ENCODE measurements around the gene IMP4.
A peak's percentile ranks its signal among the peaks of the same experiment; 100 is the strongest.
"Not testable (repeated sequence)": the region's sequence is repeated elsewhere in the genome, so short reads cannot be mapped to it uniquely, and the experiment has no call there.

IMP4 gene

GRCh38 chr2:130342533-130343275, at the start of gene IMP4:
Gene IMP4 (plus strand): TSS chr2:130342897. CDS start chr2:130342933, 36 bp downstream.
- peak; percentile 95 to 99 (median 97) for DNase-seq

DNA sequence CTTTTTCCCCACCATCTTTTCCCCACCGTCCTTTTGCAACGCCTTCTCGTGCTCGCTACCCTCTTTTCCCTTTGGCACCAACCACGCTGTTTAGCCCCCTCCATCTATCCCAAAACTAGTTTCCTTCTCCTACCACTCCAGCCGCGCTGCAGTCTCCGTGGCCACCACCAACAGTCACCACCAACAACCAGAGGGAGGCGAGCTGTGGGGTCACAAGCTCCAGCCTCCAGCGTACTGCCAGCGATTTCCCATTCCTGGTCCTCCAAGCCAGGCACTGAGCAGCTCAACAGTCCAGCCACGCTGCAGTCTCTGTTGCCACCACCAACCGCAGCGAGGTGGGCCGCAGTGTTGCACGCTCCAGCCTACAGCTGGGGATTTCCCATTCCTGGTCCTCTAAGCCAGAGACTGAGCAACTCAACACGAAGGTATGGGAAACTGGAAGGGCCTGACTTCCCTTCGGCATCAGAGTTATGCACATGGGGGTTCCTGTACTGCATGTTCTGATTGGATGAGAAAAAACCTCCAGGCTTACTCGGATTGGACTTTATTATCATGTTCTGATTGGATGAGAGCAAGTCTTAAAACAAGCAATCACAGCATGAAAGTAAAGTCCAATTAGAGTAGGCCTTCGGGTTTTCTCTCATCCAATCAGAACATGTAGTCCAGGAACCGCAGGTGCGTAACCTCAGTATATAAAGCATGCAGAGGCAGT, 42.3 kb upstream of the IMP4 start:
- DNase-seq: no peak

GRCh38 chr2:130300970-130301348, 41.7 kb upstream of the IMP4 start:
- DNase-seq: no peak

DNA sequence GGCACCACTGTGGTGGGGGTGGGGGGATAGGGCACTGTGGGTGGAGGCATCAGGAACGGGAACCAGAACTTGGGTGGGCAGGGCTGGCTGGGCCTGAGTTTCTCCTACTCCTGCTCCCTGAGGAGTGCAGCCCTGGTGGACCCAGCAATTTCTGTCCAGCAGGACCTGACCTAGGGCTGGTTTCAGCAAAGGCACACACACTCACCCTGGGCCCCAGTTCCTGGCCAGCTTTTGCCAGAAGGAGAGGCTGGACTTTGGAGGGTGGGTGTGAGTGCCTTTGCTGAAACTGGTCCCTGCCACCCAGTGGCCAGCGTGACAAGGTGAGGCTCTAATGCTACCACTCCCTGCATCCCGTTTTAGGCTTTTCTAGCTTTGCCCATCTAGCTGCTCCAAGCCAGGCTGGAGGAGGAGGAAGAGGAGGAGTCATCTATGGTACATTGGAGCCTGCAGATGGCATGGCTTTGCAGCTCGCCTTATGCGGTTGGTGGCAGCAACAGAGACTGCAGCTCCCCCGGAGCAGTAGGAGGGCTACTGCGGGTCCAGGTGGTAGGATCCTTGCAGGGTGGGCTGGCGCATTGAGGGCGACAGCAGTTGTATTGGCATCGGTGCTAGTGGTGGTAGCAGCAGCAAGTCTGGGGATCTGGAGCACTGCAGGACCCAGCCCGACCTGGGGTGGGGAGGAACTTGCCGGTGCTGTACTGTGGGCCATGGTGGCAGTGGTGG, 40.4 kb upstream of the IMP4 start:
- no peak for DNase-seq

GRCh38 chr2:130303169-130303568, 39.5 kb upstream of the IMP4 start:
- no peak for DNase-seq

GRCh38 chr2:130304726-130305125, 38.0 kb upstream of the IMP4 start:
- DNase-seq: no peak

DNA sequence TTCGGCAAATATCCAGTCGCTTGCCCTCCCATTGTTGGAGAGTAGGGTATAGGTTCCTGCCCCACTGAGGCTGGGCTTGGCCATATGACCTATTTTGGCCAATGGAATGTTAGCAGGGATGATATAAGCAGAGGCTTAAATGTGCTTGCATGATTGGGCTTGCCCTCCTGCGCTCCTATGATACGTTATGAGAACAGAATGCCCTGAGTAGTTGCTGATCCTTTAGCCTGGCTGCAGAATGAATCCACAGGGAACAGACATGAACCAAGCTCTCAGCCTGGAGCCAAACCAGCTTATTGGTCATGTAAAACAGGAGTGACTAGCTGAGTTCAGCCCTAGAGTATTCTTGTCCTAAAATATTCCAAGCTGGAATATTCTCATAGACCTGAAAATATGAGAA, 34.8 kb upstream of the IMP4 start:
- no peak for DNase-seq

GRCh38 chr2:130310881-130311280, 31.8 kb upstream of the IMP4 start:
- no peak for DNase-seq

DNA sequence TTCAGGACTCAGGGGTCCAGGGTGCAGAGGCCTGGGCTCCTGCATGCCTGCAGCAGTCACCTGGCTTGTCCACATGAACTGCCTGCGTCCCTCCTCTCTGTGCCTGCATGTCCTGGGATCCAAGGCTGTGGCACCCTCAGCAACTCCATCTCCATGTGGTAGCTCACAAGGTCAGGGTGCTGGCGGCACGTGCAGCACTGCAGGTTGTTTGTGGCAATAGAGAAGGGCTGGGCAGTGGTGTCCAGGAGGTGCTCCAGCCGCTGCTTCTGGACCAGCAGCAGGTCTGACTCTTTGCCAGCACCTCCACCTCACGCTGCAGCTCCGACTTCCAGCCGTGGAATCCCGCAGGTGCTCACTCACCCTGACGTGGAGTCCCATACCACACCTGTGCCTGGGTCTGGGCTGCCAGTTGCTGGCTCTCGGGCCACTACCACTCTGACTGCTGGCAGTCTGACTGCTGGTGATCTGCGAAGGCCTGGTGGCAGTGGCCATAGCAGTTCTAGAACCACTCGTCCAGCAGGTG, 28.8 kb upstream of the IMP4 start:
- no peak for DNase-seq

DNA sequence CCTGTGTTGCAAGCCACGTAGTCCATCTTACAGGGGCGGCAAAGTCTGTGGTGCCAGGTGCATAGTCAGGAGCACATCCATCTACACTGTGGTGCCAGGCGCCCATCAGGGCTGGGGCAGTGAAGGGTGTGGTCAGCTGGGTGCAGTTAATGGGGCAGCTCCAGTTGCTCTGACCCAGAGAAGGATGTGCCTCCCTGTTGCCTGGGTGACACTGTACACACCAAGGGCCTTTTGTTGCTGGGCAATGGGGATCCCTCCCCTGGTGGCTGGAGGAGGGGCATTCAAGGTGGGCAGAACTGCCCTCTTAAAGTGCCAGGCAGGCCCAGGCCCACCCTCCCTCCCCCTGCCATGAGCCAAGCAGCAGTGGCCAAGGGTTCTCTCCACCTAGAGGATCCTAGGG, 28.3 kb upstream of the IMP4 start:
- DNase-seq: peak in 1 of 3 experiments; percentile 16

- no peak for DNase-seq
These were observed 26.1 kb upstream of the IMP4 start for GRCh38 chr2:130316596-130316995.

DNA sequence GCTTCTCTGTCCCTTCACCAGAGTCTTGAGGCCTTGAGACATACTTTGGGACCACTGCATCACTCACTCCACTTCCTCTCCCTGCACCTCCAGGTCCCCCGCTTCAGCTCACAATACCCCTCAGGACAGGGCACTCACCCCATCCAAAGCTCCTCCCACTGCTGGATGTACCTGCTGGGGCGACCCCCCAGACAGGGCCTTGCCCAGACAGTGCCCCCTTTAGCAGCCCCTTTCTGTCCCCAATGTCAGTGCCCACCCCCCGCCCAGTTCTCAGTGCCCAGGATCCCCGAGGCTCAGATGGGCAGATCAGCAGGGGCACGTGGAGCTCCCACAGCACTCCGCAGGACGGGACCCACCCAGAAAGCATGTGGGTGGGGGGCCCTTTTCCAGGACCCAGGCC, 23.8 kb upstream of the IMP4 start:
- DNase-seq: no peak

DNA sequence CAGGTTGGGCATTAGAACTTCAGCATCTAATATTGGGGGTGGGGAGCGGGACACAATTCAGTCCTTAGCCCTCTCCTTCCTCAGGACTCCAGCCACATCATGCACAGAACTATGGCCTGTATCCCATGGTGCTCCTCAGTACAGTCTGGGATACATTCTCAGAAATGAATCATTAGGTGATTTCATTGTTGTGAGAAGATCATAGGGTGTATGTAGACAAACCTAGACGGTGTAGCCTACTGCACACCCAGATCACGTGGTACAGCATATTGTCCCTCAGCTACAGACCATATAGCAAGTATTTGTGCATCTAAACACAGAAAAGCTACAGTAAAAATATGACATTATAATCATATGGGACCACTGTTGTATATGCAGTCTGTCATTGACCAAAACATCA, 23.2 kb upstream of the IMP4 start:
- no peak for DNase-seq

GRCh38 chr2:130327703-130328527, 14.8 kb upstream of the IMP4 start:
- no peak for DNase-seq

- DNase-seq: peak in 2 of 3 experiments; percentile 42 to 74
These were observed 14.0 kb upstream of the IMP4 start for GRCh38 chr2:130328710-130329109.

- peak; percentile 36 to 74 (median 50) for DNase-seq
These were observed 10.2 kb upstream of the IMP4 start for GRCh38 chr2:130332271-130333073.

DNA sequence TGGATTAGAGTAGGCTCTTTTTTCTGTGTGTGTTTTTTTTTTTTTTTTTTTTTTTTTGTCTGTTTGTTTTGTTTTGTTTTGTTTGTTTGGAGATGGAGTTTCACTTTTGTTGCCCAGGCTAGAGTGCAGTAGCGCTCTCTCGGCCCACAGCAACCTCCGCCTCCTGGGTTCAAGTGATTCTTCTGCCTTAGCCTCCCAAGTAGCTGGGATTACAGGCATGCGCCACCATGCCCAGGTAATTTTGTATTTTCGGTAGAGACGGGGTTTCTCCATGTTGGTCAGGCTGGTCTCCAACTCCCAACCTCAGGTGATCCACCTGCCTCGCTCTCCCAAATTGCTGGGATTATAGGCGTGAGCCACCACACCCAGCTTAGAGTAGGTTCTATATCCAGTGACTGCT, 9.4 kb upstream of the IMP4 start:
- DNase-seq: not testable (repeated sequence)

DNA sequence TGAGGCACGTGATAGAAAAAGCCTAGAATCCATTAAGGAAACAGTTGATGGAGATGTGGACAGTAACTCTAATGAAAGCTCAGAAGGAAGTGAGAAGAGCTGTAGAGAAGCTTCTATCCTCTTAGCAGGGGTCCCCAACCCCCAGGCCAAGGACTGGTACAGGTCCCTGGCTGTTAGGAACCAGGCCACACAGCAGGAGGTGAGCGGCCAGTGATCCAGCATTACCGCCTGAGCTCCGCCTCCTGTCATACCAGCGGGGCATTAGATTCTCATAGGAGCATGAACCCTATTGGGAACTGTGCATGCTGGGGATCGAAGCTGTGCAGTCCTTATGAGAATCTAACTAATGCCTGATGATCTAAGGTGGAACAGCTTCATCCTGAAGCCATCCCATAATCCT, 8.7 kb upstream of the IMP4 start:
- no peak for DNase-seq

DNA sequence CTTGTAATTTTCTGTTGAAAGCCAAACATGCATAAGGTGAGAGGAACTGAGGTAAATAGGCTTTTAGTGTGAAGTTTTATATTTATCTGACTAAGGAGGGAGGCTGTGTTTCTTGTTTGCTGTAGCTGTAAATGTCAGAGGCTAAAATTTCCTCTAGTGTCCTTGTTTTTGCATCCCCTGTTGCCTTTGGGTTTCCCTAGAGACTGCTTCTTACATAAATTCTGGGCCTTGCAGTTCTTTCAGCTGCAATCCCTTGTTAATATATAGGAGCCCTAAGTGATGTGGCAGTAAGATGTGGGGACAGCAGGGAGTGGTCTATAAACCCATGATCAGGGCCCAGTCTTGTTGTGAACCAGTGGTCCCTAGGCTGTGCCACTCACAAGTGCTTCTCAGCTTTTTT, 7.5 kb upstream of the IMP4 start:
- DNase-seq: no peak

GRCh38 chr2:130336150-130336876, 6.4 kb upstream of the IMP4 start:
- DNase-seq: no peak

All from NCI-H1417 (cell line).